NCI-H82 treated with DMSO at 0.1 percent for 48 hours (cell line): Measurements from ENCODE around the gene TMEM145.
A peak's percentile ranks its signal among the peaks of the same experiment; 100 is the strongest.

Experiments used
- DNase-seq: peaks from one replicate; lab custom pipeline; 2025; ENCODE audit not compliant: unreplicated experiment; lab: John Stamatoyannopoulos, UW

Gene TMEM145

GRCh38 chr19:42277821-42278451 lies 35.2 kb upstream of the TMEM145 start:
- DNase-seq: no peak

GRCh38 chr19:42278452-42279154 lies 34.5 kb upstream of the TMEM145 start:
- DNase-seq: no peak

- DNase-seq: no peak
Observed at GRCh38 chr19:42279155-42279901, 33.8 kb upstream of the TMEM145 start.

GRCh38 chr19:42279902-42280814 lies 33.0 kb upstream of the TMEM145 start:
- peak; percentile 85 for DNase-seq

GRCh38 chr19:42280815-42281145 lies 32.3 kb upstream of the TMEM145 start:
- DNase-seq: no peak

- DNase-seq: no peak
Observed at GRCh38 chr19:42281146-42281826, 31.8 kb upstream of the TMEM145 start.

- no peak for DNase-seq
Observed at GRCh38 chr19:42281827-42282762, 31.0 kb upstream of the TMEM145 start.

GRCh38 chr19:42282819-42283187 lies 30.3 kb upstream of the TMEM145 start:
- no peak for DNase-seq

- DNase-seq: peak; percentile 76
Observed at GRCh38 chr19:42283188-42284065, 29.7 kb upstream of the TMEM145 start.

GRCh38 chr19:42284066-42284501 lies 29.0 kb upstream of the TMEM145 start:
- peak; percentile 46 for DNase-seq

GRCh38 chr19:42284591-42285341 lies 28.3 kb upstream of the TMEM145 start:
- DNase-seq: no peak

- no peak for DNase-seq
Observed at GRCh38 chr19:42285541-42285941, 27.6 kb upstream of the TMEM145 start.

- DNase-seq: no peak
Observed at GRCh38 chr19:42285988-42286348, 27.1 kb upstream of the TMEM145 start.

- DNase-seq: no peak
Observed at GRCh38 chr19:42286349-42287016, 26.6 kb upstream of the TMEM145 start.

- no peak for DNase-seq
Observed at GRCh38 chr19:42287017-42287826, 25.9 kb upstream of the TMEM145 start.

GRCh38 chr19:42287827-42288107 lies 25.3 kb upstream of the TMEM145 start:
- no peak for DNase-seq

- no peak for DNase-seq
Observed at GRCh38 chr19:42288387-42288786, 24.7 kb upstream of the TMEM145 start.
